ENCODE measurements around the gene IDH1. TPM values are rescaled to one million over a fixed set of nuclear protein-coding genes. Genes with fewer than 3 reads are reported as not detected.
"Not testable (repeated sequence)": the region's sequence is repeated elsewhere in the genome, so short reads cannot be mapped to it uniquely, and the experiment has no call there.

IDH1 gene
- total RNA-seq, 3 donors from 2014 or later (not counting 1 experiment from before 2014, with no cell fraction given) = 6.8 to 15.2 (median 12.2) TPM

DNA sequence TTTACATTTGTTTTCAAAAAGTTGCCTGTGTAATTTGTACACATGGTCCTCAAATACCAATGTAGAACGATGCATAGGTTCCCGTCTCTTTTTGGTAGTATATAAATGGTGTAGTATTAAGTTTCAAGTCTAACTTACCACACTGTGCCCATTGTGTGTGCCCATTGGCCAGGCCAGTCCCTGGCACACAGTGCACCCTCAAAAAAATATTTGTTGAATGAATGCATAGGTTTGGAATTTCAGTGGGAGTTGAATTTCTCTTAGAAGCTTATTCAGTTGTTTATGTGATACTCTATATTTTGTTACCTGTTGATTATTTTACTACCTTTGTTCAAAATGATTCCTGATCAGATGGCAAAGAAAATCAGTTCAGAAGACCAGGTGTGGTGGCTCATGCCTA is 30.1 kb downstream of the IDH1 start:
- H3K27me3 ChIP-seq (ENCODE audit: control insufficient read depth, insufficient read depth, low read length) = no peaks in the 10 kb centered on the region
- peaks cover 8 to 10% of the 10 kb centered on the region in 2 donors for H3K27me3 Mint-ChIP-seq (ENCODE audit: low read depth in 2 of 2)
- H3K4me1 ChIP-seq (ENCODE audit: control insufficient read depth, insufficient read depth, low read length) = no peaks in the 10 kb centered on the region
- no peak overlapping the region for H3K4me3 ChIP-seq (ENCODE audit: low read length)
- H3K27ac ChIP-seq (ENCODE audit: low read length) = no peak overlapping the region
- DNase-seq (no peak), ATAC-seq (no peak)
- H3K27ac Mint-ChIP-seq = no peak overlapping the region
- no peaks in the 10 kb centered on the region for H3K36me3 Mint-ChIP-seq
- 93% methylated on average over 2 of the region's 2 CpGs for WGBS (ENCODE audit: insufficient coverage)
- intact Hi-C loops (cut with micrococcal nuclease) = no loop called here
- TF ChIP-seq, protein P1, sequence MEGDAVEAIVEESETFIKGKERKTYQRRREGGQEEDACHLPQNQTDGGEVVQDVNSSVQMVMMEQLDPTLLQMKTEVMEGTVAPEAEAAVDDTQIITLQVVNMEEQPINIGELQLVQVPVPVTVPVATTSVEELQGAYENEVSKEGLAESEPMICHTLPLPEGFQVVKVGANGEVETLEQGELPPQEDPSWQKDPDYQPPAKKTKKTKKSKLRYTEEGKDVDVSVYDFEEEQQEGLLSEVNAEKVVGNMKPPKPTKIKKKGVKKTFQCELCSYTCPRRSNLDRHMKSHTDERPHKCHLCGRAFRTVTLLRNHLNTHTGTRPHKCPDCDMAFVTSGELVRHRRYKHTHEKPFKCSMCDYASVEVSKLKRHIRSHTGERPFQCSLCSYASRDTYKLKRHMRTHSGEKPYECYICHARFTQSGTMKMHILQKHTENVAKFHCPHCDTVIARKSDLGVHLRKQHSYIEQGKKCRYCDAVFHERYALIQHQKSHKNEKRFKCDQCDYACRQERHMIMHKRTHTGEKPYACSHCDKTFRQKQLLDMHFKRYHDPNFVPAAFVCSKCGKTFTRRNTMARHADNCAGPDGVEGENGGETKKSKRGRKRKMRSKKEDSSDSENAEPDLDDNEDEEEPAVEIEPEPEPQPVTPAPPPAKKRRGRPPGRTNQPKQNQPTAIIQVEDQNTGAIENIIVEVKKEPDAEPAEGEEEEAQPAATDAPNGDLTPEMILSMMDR (IDR thresholded peaks at IDR 0.05) = no peak
- no peaks in the 10 kb centered on the region for H3K9me3 ChIP-seq (ENCODE audit: control insufficient read depth, insufficient read depth, low read length)
- H3K4me1 Mint-ChIP-seq = no peaks in the 10 kb centered on the region
- no peaks in the 10 kb centered on the region for H3K9me3 Mint-ChIP-seq
- no peaks in the 10 kb centered on the region for H3K36me3 ChIP-seq (ENCODE audit: control insufficient read depth, insufficient read depth, low read length)
- H3K4me3 Mint-ChIP-seq = no peak overlapping the region

DNA sequence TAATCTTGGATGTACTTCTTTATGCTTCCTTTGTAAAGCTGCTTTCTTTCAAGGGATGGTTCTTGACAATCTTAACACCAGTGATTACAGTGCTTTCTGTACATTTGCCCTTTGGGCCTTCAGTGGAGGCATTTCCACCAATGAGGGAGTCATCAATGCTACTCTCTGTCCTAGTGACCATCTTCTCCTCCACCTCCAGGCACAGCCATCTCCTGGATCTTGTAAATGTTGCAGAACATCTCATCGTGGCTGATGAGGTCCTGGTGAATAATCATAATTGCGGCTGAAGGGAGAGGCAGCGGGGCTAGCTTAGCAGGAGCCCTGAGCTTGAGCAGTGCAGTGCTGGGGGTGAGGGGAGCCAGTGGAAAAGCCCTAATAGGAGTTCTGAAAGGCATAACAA is 32.5 kb downstream of the IDH1 start:
- no peaks in the 10 kb centered on the region for H3K36me3 ChIP-seq (ENCODE audit: control insufficient read depth, insufficient read depth, low read length)
- intact Hi-C loops (cut with micrococcal nuclease) = no loop called here
- H3K4me1 ChIP-seq (ENCODE audit: control insufficient read depth, insufficient read depth, low read length) = no peaks in the 10 kb centered on the region
- Mint-ChIP-seq H3K4me1 (no peaks in the 10 kb centered on the region), H3K27ac (no peak overlapping the region), H3K27me3 (ENCODE audit: low read depth in 2 of 2) (peaks cover 8 to 11% of the 10 kb centered on the region in 2 donors), H3K4me3 (no peak overlapping the region), H3K36me3 (no peaks in the 10 kb centered on the region), H3K9me3 (no peaks in the 10 kb centered on the region)
- no peaks in the 10 kb centered on the region for H3K9me3 ChIP-seq (ENCODE audit: control insufficient read depth, insufficient read depth, low read length)
- 93% methylated on average over 3 of the region's 3 CpGs for WGBS (ENCODE audit: insufficient coverage)
- H3K27ac ChIP-seq (ENCODE audit: low read length) = no peak overlapping the region
- TF ChIP-seq, protein P1 (IDR thresholded peaks at IDR 0.05) = no peak
- no peak for ATAC-seq
- no peak overlapping the region for H3K4me3 ChIP-seq (ENCODE audit: low read length)
- H3K27me3 ChIP-seq (ENCODE audit: control insufficient read depth, insufficient read depth, low read length) = no peaks in the 10 kb centered on the region
- no peak for DNase-seq

DNA sequence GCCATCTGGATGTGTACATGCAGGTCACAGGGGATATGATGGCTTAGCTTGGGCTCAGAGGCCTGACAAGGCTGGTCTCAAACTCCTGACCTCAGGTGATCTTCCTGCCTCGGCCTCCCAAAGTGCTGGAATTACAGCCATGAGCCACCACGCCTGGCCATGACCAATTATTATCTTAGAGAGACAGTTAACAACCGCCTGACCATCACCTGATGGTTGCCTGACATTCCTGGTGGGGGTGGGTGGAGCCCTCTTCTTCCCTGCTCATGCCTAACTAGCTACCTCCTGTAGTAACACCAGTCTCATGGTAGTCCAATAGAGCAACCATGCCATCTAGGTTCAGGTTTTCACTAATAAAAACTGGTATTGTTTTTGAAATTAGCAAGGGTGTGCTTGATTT is 33.0 kb downstream of the IDH1 start:
- H3K27me3 ChIP-seq (ENCODE audit: control insufficient read depth, insufficient read depth, low read length); DNase-seq; H3K27ac Mint-ChIP-seq; H3K9me3 Mint-ChIP-seq; H3K4me1 Mint-ChIP-seq; H3K36me3 ChIP-seq (ENCODE audit: control insufficient read depth, insufficient read depth, low read length); H3K4me1 ChIP-seq (ENCODE audit: control insufficient read depth, insufficient read depth, low read length); intact Hi-C loops (cut with micrococcal nuclease); H3K9me3 ChIP-seq (ENCODE audit: control insufficient read depth, insufficient read depth, low read length); H3K36me3 Mint-ChIP-seq; ATAC-seq; H3K4me3 ChIP-seq (ENCODE audit: low read length); H3K27ac ChIP-seq (ENCODE audit: low read length); H3K4me3 Mint-ChIP-seq: not testable (repeated sequence)
- H3K27me3 Mint-ChIP-seq (ENCODE audit: low read depth in 2 of 2) = peaks cover 8 to 11% of the 10 kb centered on the region in 2 donors
- 89% methylated on average over 3 of the region's 3 CpGs for WGBS (ENCODE audit: insufficient coverage)

DNA sequence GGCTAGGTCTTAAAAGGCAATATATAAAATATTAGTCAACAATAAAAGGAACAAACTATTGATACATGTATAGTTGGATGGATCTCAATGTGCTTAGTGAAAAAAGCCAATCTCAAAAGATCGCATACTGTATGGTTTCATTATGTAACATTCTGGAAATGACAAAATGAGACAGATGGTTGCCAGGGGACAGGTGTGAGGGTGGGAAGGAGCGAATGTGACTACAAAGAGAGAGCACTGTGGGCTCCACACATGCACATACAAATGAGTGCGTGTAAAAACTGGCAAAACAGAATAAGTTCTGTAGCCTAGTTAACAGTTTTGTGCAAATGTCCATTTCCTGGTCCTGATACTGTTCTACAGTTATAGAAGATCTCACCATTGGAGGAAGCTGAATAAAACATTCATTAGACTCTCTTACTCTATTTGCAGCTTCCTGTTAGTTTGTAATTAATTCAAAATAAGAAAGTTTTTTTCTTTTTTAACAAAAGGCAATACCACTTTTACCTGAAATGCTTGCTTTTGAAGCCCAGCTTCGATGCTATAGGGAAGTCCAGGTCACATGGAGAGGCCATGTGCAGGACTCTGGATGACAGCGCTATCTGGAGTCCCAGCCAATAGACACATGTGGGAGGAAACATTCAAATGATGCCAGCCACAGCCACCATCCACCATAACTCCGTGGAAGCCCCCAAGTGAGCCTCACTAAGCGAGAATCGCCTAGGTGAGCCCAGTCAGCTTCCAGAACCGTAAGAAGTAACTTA is 44.0 kb downstream of the IDH1 start:
- Histone ChIP-seq H3K4me1 (ENCODE audit: control insufficient read depth, insufficient read depth, low read length) (no peaks in the 10 kb centered on the region), H3K36me3 (ENCODE audit: control insufficient read depth, insufficient read depth, low read length) (no peaks in the 10 kb centered on the region), H3K9me3 (ENCODE audit: control insufficient read depth, insufficient read depth, low read length) (no peaks in the 10 kb centered on the region), H3K27ac (ENCODE audit: low read length) (no peak overlapping the region), H3K4me3 (ENCODE audit: low read length) (no peak overlapping the region), H3K27me3 (ENCODE audit: control insufficient read depth, insufficient read depth, low read length) (no peaks in the 10 kb centered on the region)
- Mint-ChIP-seq H3K9me3 (no peaks in the 10 kb centered on the region), H3K27me3 (ENCODE audit: low read depth in 2 of 2) (peaks cover 0 to 6% of the 10 kb centered on the region in 2 donors), H3K4me3 (no peak overlapping the region), H3K27ac (no peak overlapping the region), H3K4me1 (no peaks in the 10 kb centered on the region), H3K36me3 (no peaks in the 10 kb centered on the region)
- intact Hi-C loops (cut with micrococcal nuclease) = no loop called here
- TF ChIP-seq, protein P1 (IDR thresholded peaks at IDR 0.05) = no peak
- DNase-seq (no peak), ATAC-seq (no peak)
- WGBS (ENCODE audit: insufficient coverage) = 86% methylated on average over 9 of the region's 9 CpGs

Measured in natural killer cell (primary cell).